Measurements from ENCODE around the gene DHCR24. TPM values are rescaled to one million over a fixed set of nuclear protein-coding genes. Genes with fewer than 3 reads are reported as not detected.

The DHCR24 gene
- total RNA-seq, 2 experiments from 2014 or later = 55.9 to 60.8 TPM

DNA sequence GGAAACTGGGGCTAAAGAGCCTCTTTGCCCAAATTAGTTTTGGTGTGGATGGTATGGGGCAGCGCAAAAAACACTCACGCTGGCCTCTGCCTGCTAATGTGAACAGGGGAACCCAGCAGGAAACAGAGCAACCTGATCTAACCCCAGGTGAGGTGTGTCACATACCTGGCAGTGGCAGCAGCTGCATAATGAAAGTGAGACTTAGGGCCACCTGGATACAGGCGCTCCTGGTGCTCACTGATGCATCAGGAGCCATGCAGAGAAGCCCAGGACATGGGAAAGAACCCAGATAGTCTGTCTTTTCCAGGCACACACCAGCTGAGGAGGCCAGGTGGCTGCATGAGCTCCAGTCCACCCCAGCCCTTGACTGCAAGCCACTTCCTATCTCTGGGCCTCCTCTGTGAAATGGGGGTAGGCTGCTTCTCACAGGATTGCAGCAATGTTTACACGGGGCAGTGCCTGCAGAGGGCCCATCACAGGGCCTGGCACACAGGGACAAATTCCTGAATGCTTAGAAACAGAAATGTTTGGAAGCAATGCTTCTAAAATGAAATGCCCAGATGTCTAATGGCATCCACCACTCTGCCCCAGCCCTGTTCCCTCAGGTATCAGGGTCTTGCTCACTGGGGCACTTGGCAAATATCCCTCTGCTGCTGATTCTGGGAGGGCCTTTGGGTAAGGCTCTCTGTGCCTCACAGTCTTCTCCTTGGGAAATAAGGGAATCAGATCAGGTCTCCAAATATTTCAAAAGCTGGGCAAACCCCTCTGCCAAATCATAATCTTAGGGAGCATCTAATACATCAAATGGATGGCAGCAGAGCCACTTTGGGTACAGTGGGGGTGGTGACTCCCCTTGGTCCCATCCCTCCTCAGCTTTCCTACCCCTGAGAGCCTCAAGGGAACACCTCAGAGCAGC is 19.9 kb downstream of the DHCR24 start:
- Mint-ChIP-seq H3K4me1 (peaks cover under 1% of the 10 kb centered on the region), H3K4me3 (no peak overlapping the region), H3K36me3 (peaks cover 24% of the 10 kb centered on the region), H3K27me3 (no peaks in the 10 kb centered on the region), H3K27ac (no peak overlapping the region), H3K9me3 (no peaks in the 10 kb centered on the region)
- ATAC-seq (ENCODE audit: low read depth) (no peak), DNase-seq (no peak)
- POLR2A ChIA-PET = no interaction called here

- H3K4me3 Mint-ChIP-seq = no peak overlapping the region
- no peak for ATAC-seq (ENCODE audit: low read depth)
- H3K27ac Mint-ChIP-seq = no peak overlapping the region
- H3K27me3 Mint-ChIP-seq = no peaks in the 10 kb centered on the region
- H3K36me3 Mint-ChIP-seq = peaks cover 19% of the 10 kb centered on the region
- no peak for DNase-seq
- peaks cover 5% of the 10 kb centered on the region for H3K4me1 Mint-ChIP-seq
- H3K9me3 Mint-ChIP-seq = no peaks in the 10 kb centered on the region
- POLR2A ChIA-PET = no interaction called here
These were observed 21.5 kb downstream of the DHCR24 start for GRCh38 chr1:54865238-54866073.

DNA sequence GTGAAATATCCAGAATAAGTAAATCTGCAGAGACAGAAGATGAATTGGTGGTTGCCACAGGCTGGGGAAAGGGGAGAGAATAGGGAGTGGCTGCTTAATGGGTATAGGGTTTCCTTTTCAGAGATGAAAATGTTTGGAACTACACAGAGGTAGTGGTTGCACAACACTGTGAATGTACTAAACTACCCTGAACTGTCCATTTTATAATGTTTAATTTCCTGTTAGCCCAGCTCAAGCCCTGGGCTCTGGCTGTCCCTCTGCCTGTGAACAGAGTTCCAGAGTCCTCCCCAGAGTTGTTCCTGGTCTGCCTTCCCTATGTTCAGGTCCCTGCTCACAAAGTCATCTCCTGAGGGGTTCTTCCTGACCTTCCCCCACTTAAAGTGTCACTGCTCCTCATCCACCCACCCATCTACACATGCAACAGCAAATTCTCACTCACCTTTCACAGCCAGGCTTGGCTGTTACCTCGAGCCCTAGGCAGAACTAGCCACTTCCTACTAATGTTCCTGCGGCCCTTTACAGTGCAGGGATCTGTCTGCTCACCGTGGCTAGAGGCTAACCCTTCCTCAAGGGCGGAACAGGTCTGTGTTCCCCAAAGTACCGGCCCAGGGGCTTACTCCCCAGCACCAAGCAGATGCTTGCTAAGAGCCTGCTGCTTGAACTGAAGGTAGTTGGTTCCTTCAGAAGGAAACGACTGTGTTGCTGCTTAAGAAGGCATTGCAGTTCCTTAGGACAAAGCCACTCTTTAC is 22.4 kb downstream of the DHCR24 start:
- ATAC-seq (ENCODE audit: low read depth) = no peak
- POLR2A ChIA-PET = no interaction called here
- DNase-seq = no peak
- H3K9me3 Mint-ChIP-seq = no peaks in the 10 kb centered on the region
- H3K4me1 Mint-ChIP-seq = peaks cover 5% of the 10 kb centered on the region
- no peak overlapping the region for H3K4me3 Mint-ChIP-seq
- peaks cover 24% of the 10 kb centered on the region for H3K36me3 Mint-ChIP-seq
- no peak overlapping the region for H3K27ac Mint-ChIP-seq
- H3K27me3 Mint-ChIP-seq = no peaks in the 10 kb centered on the region

DNA sequence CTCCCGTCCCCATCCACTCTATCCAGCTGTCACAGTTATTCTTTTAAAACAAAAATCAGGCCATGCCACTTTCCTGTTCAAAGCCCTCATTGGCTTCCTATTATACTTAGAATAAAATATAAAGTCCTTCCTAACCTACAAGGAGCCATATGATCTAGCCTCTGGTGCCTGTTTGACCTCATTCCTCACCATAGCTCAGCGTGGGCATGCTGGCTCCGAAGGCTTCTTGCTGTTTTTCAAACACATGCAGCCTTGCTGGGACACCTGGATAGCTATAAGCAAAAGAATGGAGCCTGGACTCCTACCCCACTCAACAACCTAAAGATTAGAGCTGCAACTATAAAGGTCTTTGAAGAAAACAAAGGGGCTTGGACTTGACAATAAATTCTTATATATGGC is 23.7 kb downstream of the DHCR24 start:
- H3K4me3 Mint-ChIP-seq = no peak overlapping the region
- no peak for ATAC-seq (ENCODE audit: low read depth)
- H3K4me1 Mint-ChIP-seq = peaks cover 5% of the 10 kb centered on the region
- peaks cover 30% of the 10 kb centered on the region for H3K36me3 Mint-ChIP-seq
- H3K9me3 Mint-ChIP-seq = no peaks in the 10 kb centered on the region
- peak overlapping the region; percentile 12 for H3K27ac Mint-ChIP-seq
- POLR2A ChIA-PET = no interaction called here
- H3K27me3 Mint-ChIP-seq = no peaks in the 10 kb centered on the region
- DNase-seq = no peak

DNA sequence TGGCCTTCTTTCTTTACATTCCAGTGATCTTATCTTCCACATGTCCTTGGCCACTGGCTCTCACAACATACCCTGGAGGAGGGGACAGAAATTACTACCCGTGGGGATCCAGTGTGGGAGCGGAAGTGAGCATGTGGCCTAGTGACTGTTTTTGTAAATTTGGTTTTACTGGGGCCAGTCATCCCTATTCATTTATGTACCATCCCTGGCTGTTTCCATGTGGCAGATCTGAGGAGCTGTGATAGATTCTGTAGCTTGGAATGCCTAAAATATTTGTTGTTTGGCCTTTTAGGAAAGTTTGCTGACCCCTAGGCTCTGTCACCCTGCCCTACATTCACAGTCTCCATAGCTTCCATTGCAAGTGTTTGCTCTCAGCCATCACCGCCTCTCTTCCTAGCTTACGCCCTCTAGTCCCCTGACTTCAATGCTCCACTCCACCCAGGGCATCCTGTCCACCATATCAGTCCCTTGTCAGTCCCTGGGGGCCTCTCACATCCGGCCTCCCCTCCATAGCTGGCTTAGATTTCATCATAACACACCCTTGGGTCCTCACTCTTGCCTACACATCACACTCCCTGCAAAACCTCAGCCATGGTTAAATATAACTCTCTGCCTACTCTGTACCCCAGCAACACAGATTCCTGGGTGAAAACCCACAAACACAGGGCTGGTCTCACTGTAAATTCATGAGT is 25.8 kb downstream of the DHCR24 start:
- Mint-ChIP-seq H3K27ac (peak overlapping the region; percentile 80), H3K9me3 (no peaks in the 10 kb centered on the region), H3K36me3 (peaks cover 34% of the 10 kb centered on the region), H3K4me1 (peaks cover 5% of the 10 kb centered on the region), H3K27me3 (no peaks in the 10 kb centered on the region), H3K4me3 (no peak overlapping the region)
- no peak for DNase-seq
- ATAC-seq (ENCODE audit: low read depth) = peak; percentile 30
- POLR2A ChIA-PET = no interaction called here

DNA sequence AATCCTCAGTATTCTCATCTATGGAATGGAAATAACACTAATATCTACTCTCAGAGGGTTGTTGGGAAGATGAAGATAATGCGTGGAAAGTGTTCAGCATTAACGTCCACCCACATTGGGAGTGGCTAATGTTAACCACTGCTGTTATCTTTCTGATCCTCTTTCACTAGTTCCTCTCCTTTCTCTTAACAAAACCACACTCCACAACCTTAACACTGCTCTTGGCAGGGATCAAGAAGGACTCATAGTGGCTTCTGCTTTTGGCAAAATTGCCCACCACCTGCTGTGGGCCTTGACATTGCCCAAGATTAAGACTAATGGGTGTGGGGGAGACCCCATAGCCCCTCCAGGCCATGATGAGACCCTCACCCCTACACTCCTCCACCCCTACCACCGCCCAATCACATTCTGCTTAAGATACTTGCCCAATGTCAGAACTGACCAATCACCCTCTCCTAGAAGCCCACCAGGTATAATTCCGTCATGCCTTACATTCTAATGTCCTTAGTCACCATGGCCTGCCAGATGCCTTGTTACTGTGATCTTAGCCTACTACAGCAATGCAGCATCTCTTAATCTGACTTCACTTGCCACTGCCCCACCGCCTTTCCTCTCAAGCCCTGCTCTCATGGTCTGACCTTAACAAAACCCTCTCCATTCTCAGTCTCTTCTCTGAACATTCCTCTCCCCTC is 27.1 kb downstream of the DHCR24 start:
- ATAC-seq (ENCODE audit: low read depth) (no peak), DNase-seq (no peak)
- Mint-ChIP-seq H3K27me3 (no peaks in the 10 kb centered on the region), H3K9me3 (no peaks in the 10 kb centered on the region), H3K36me3 (peaks cover 35% of the 10 kb centered on the region), H3K4me1 (peaks cover 5% of the 10 kb centered on the region), H3K4me3 (no peak overlapping the region), H3K27ac (no peak overlapping the region)
- POLR2A ChIA-PET = no interaction called here

- POLR2A ChIA-PET = no interaction called here
- H3K36me3 Mint-ChIP-seq = peaks cover 23% of the 10 kb centered on the region
- H3K27ac Mint-ChIP-seq = no peak overlapping the region
- no peak for DNase-seq
- no peaks in the 10 kb centered on the region for H3K27me3 Mint-ChIP-seq
- H3K4me1 Mint-ChIP-seq = peaks cover 5% of the 10 kb centered on the region
- no peak for ATAC-seq (ENCODE audit: low read depth)
- H3K9me3 Mint-ChIP-seq = no peaks in the 10 kb centered on the region
- H3K4me3 Mint-ChIP-seq = no peak overlapping the region
These were observed 29.0 kb downstream of the DHCR24 start for GRCh38 chr1:54857746-54858561.

DNA sequence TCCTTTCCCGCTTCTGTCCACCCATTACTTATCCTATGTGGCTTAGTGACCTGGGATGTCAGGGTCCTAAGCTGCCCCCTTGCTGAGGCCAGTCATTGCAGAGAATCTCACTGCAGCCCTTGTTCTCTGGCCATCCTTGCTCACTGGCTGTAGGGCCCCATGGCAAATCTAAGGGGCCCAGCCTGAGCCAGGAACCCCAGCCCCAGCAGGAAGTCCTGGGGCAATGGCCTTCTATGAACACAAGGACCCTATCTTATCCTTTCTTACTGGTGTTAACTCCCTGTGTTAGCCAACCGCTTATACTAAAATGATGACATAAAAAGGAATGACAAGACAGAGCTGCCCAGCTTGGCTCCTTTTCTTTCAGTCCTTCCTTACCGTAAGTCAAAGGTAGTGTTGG is 29.9 kb downstream of the DHCR24 start:
- DNase-seq (no peak), ATAC-seq (ENCODE audit: low read depth) (no peak)
- Mint-ChIP-seq H3K27ac (no peak overlapping the region), H3K4me1 (peaks cover 5% of the 10 kb centered on the region), H3K36me3 (peaks cover 19% of the 10 kb centered on the region), H3K9me3 (no peaks in the 10 kb centered on the region), H3K27me3 (no peaks in the 10 kb centered on the region), H3K4me3 (no peak overlapping the region)
- POLR2A ChIA-PET = no interaction called here

DNA sequence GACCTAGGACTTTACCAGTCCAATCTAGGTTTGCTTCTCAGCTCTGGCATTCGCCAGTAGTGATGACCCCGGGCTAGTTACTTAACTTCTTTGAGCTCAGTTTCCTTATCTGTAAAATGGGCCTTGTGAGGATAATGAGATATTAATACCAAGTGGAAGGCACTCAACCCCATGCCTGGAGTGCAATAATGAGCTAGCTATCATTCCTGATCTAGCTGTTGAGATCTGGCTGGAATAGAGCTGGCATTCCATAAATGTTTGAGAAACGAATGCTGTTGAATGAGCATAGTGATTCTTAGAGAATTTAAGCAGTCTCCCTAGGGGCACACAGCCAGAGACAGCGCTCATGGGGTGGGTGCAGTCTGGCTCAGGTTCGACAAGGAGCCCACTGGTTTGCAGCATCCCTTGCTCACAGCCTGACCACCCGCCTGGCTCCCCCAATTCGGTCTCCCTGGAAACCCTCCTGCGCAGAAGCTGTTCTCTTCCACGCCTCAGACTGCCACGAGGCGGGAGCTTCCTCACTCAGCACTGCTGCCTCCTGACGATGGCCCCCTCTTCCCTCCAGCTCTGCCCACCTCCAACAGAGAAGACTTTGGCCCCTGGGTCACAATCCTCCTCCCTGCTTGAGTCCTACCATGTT is 32.5 kb downstream of the DHCR24 start:
- Mint-ChIP-seq H3K36me3 (peaks cover 21% of the 10 kb centered on the region), H3K4me3 (no peak overlapping the region), H3K9me3 (no peaks in the 10 kb centered on the region), H3K27me3 (no peaks in the 10 kb centered on the region), H3K4me1 (no peaks in the 10 kb centered on the region), H3K27ac (no peak overlapping the region)
- POLR2A ChIA-PET = no interaction called here
- DNase-seq (no peak), ATAC-seq (ENCODE audit: low read depth) (no peak)

- ATAC-seq (ENCODE audit: low read depth) (no peak), DNase-seq (no peak)
- POLR2A ChIA-PET = interaction anchor here (0.6 kb wide), 1 partner anchor 9 kb away, joined by 5 read pairs; no protein-coding TSS in a partner anchor
- no peaks in the 10 kb centered on the region for H3K4me1 Mint-ChIP-seq
- H3K27ac Mint-ChIP-seq = no peak overlapping the region
- H3K27me3 Mint-ChIP-seq = no peaks in the 10 kb centered on the region
- no peak overlapping the region for H3K4me3 Mint-ChIP-seq
- H3K9me3 Mint-ChIP-seq = no peaks in the 10 kb centered on the region
- H3K36me3 Mint-ChIP-seq = peaks cover 18% of the 10 kb centered on the region
These were observed 33.1 kb downstream of the DHCR24 start for GRCh38 chr1:54853793-54854370.

DNA sequence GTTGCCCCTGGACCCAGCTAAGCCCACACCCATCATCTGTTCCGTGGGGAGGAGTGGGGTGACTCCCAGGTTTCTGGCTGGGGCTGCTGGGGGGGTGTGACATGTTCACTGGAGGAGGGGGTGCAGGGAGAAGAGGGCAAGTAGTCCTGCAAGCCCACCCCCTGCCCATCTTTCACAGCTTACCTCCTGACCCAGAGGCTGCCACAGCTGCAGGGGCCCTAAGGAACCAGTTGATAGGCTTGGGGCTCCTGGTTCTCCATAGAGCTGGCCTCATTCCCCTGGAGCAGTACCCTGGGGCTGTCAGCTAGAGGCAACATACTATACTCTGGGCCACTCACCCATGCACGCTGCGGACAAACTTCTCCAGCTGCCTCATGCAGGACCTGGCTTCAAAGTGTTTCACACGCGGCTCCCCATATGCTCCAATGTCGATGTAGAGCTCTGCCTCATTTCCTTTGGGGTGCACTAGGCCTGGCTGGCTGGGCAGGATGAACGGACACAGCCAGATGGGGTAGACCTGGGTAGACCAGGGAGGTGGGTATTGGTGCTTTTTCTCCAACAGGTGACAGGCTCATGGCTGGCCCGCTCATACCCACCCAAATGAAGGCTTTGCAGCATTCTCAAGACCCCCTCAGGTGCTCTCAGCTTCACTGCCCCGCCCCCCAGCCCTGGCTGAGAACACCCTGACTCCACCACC is 33.8 kb downstream of the DHCR24 start:
- Mint-ChIP-seq H3K4me1 (no peaks in the 10 kb centered on the region), H3K36me3 (peaks cover 17% of the 10 kb centered on the region), H3K9me3 (no peaks in the 10 kb centered on the region), H3K27ac (no peak overlapping the region), H3K27me3 (no peaks in the 10 kb centered on the region), H3K4me3 (no peak overlapping the region)
- ATAC-seq (ENCODE audit: low read depth) = no peak
- DNase-seq = no peak
- POLR2A ChIA-PET = interaction anchor here (0.6 kb wide), 1 partner anchor 9 kb away, joined by 5 read pairs; no protein-coding TSS in a partner anchor

All from activated naive CD8-positive, alpha-beta T cell treated with anti-CD3 and anti-CD28 coated beads, Interleukin-2, amount 10 ng/mL, durations not matched to agents 7 days and 5 days (primary cell).